H9 (cell line): ENCODE data around the gene OSBP2. TPM values are rescaled to one million over a fixed set of nuclear protein-coding genes. Genes with fewer than 3 reads are reported as not detected.

Experiments used
- DNase-seq: peaks from one replicate; pipeline ENCODE4 v3.0.0-alpha.2; 2017
- H2AFZ ChIP-seq: one replicate; pipeline ENCODE4 v1.6.1; 2013; ENCODE audit warnings: mild to moderate bottlenecking, low read length, control low read depth, moderate library complexity
- H2AK5ac ChIP-seq: 2 replicates; pipeline ENCODE4 v1.6.1; 2013; ENCODE audit warnings: low read length, control low read depth, mixed read lengths; ENCODE audit not compliant: insufficient read length
- H2BK120ac ChIP-seq: one replicate; pipeline ENCODE4 v1.6.1; 2013; ENCODE audit warnings: low read depth, mild to moderate bottlenecking, low read length, control low read depth, inconsistent platforms; ENCODE audit not compliant: poor library complexity, severe bottlenecking
- H2BK12ac ChIP-seq: 2 replicates; pipeline ENCODE4 v1.6.1; 2013; ENCODE audit warnings: low read length, control low read depth, mixed read lengths, low read depth; ENCODE audit not compliant: insufficient read length
- H2BK15ac ChIP-seq: 2 replicates; pipeline ENCODE4 v1.6.1; 2013; ENCODE audit warnings: low read depth, low read length, control low read depth
- H2BK20ac ChIP-seq: one replicate; pipeline ENCODE4 v1.6.1; 2013; ENCODE audit warnings: low read depth, mild to moderate bottlenecking, low read length, control low read depth, inconsistent platforms; ENCODE audit not compliant: poor library complexity, severe bottlenecking
- H2BK5ac ChIP-seq: 2 replicates; pipeline ENCODE4 v1.6.1; 2013; ENCODE audit warnings: low read length, control low read depth, mixed read lengths; ENCODE audit not compliant: insufficient read length
- H3K14ac ChIP-seq: 2 replicates; pipeline ENCODE4 v1.6.1; 2013; ENCODE audit warnings: low read length, control low read depth; ENCODE audit not compliant: insufficient read depth
- H3K18ac ChIP-seq: 2 replicates; pipeline ENCODE4 v1.6.1; 2013; ENCODE audit warnings: low read depth, mild to moderate bottlenecking, mixed read lengths, low read length, control low read depth; ENCODE audit not compliant: insufficient read length
- H3K23ac ChIP-seq: 2 replicates; pipeline ENCODE4 v1.6.1; 2013; ENCODE audit warnings: low read length, control low read depth, mixed read lengths, low read depth; ENCODE audit not compliant: insufficient read length
- H3K23me2 ChIP-seq: 2 replicates; pipeline ENCODE4 v1.6.1; 2013; ENCODE audit warnings: low read depth, mild to moderate bottlenecking, mixed read lengths, low read length, control low read depth; ENCODE audit not compliant: insufficient read length, poor library complexity, severe bottlenecking
- H3K27ac ChIP-seq: 2 replicates; pipeline ENCODE4 v1.5.1; 2013; ENCODE audit warnings: low read length, control low read depth, mixed read lengths, low read depth; ENCODE audit not compliant: insufficient read length
- H3K27me3 ChIP-seq: 2 replicates; pipeline ENCODE4 v1.6.1; 2013; ENCODE audit warnings: low read length, control low read depth, inconsistent platforms; ENCODE audit not compliant: insufficient read depth
- H3K4ac ChIP-seq: 2 replicates; pipeline ENCODE4 v1.6.1; 2013; ENCODE audit warnings: low read depth, mild to moderate bottlenecking, control low read depth, inconsistent platforms, low read length, moderate library complexity
- H3K4me1 ChIP-seq: 2 replicates; pipeline ENCODE4 v1.6.1; 2013; ENCODE audit warnings: low read length, control low read depth, inconsistent platforms; ENCODE audit not compliant: insufficient read depth
- H3K4me2 ChIP-seq: 2 replicates; pipeline ENCODE4 v1.6.1; 2013; ENCODE audit warnings: low read length, control low read depth, mixed read lengths; ENCODE audit not compliant: insufficient read length, insufficient read depth
- H3K56ac ChIP-seq: 2 replicates; pipeline ENCODE4 v1.6.1; 2013; ENCODE audit warnings: low read depth, mild to moderate bottlenecking, mixed read lengths, low read length, control low read depth; ENCODE audit not compliant: insufficient read length
- H3K79me1 ChIP-seq: 2 replicates; pipeline ENCODE4 v1.6.1; 2013; ENCODE audit warnings: low read depth, mild to moderate bottlenecking, moderate library complexity, low read length, control low read depth, inconsistent platforms; ENCODE audit not compliant: insufficient read depth, poor library complexity, severe bottlenecking
- H3K79me2 ChIP-seq: 2 replicates; pipeline ENCODE4 v1.6.1; 2013; ENCODE audit warnings: low read length, control low read depth, inconsistent platforms; ENCODE audit not compliant: insufficient read depth
- H3K9ac ChIP-seq: 2 replicates; pipeline ENCODE4 v1.6.1; 2013; ENCODE audit warnings: low read length, control low read depth, mixed read lengths; ENCODE audit not compliant: insufficient read length; ENCODE audit errors: extremely low read depth
- H3K9me3 ChIP-seq: one replicate; pipeline ENCODE4 v1.6.1; 2013; ENCODE audit warnings: low read depth, low read length, inconsistent platforms; ENCODE audit not compliant: control insufficient read depth
- H3T11ph ChIP-seq: one replicate; pipeline ENCODE4 v1.6.1; 2013; ENCODE audit warnings: mild to moderate bottlenecking, low read length, control low read depth, inconsistent platforms
- H4K20me1 ChIP-seq: one replicate; pipeline ENCODE4 v1.6.1; 2013; ENCODE audit not compliant: control insufficient read depth, insufficient read length, insufficient read depth
- H4K5ac ChIP-seq: 2 replicates; pipeline ENCODE4 v1.6.1; 2013; ENCODE audit warnings: low read depth, mild to moderate bottlenecking, mixed read lengths, low read length, control low read depth; ENCODE audit not compliant: insufficient read length
- H4K8ac ChIP-seq: replicated peaks from 2 replicates; pipeline ENCODE4 v1.6.1; 2013; ENCODE audit warnings: low read length, control low read depth, mixed read lengths, low read depth; ENCODE audit not compliant: insufficient read length
- H4K91ac ChIP-seq: 2 replicates; pipeline ENCODE4 v1.6.1; 2013; ENCODE audit warnings: low read depth, mild to moderate bottlenecking, moderate library complexity, mixed read lengths, low read length, control low read depth; ENCODE audit not compliant: insufficient read length
- H3K27ac Mint-ChIP-seq, 3 experiments: 2 replicates in 2 of 3; 3 replicates in 1 of 3; pipeline ENCODE4 v1.8.0; 2020 to 2021; ENCODE audit warnings: mixed read lengths in 3 of 3, mild to moderate bottlenecking in 1 of 3, moderate library complexity in 1 of 3
- H3K27me3 Mint-ChIP-seq: 2 replicates; pipeline ENCODE4 v1.8.0; 2021; ENCODE audit warnings: low read depth, mild to moderate bottlenecking, moderate library complexity, mixed read lengths
- H3K36me3 Mint-ChIP-seq, 3 experiments: 2 replicates in 2 of 3; 3 replicates in 1 of 3; pipeline ENCODE4 v1.8.0; 2020 to 2021; ENCODE audit warnings: low read depth in 3 of 3, mixed read lengths in 3 of 3; ENCODE audit not compliant: insufficient read depth in 1 of 3
- H3K4me1 Mint-ChIP-seq, 2 experiments: 2 replicates each; pipeline ENCODE4 v1.8.0; 2020; ENCODE audit warnings: mixed read lengths in 2 of 2
- H3K4me3 Mint-ChIP-seq, 2 experiments: 2 replicates in 1 of 2; 3 replicates in 1 of 2; pipeline ENCODE4 v1.8.0; 2020 to 2021; ENCODE audit warnings: mild to moderate bottlenecking in 2 of 2, mixed read lengths in 2 of 2, moderate library complexity in 1 of 2
- H3K9me3 Mint-ChIP-seq, 2 experiments: 2 replicates in 1 of 2; 3 replicates in 1 of 2; pipeline ENCODE4 v1.8.0; 2020; ENCODE audit warnings: mild to moderate bottlenecking in 2 of 2, mixed read lengths in 2 of 2, moderate library complexity in 1 of 2
- WGBS: extraction: QIAGEN DNeasy Blood & Tissue Kit; methylation state at CpG from one replicate; pipeline ENCODE4 v1.1.7; 2013; ENCODE audit warnings: missing lambda C conversion rate, low lambda C conversion rate, mixed read lengths; ENCODE audit not compliant: insufficient read length; ENCODE audit errors: extremely low coverage; 5-methylcytosine and 5-hydroxymethylcytosine counted together
- total RNA-seq: library from RNA; stranded (reverse); gene quantifications from 2 replicates; pipeline ENCODE4 v1.2.1, GENCODE V29; 2021
- TF ChIP-seq, protein P1 (sequence below): fragments of 200-600 bp; sonication (generic); conservative IDR thresholded peaks from 3 replicates; pipeline ENCODE4 v1.8.0; 2021; ENCODE audit warnings: antibody characterized with exemption, mild to moderate bottlenecking

OSBP2 gene
- total RNA-seq, 1 experiment from 2014 or later: 3.4 TPM

- Mint-ChIP-seq H3K36me3 (peaks cover 69 to 94% (median 86%) of the 10 kb centered on the region in 3 experiments), H3K27me3 (no peaks in the 10 kb centered on the region), H3K27ac (no peak overlapping the region), H3K9me3 (no peaks in the 10 kb centered on the region), H3K4me1 (no peaks in the 10 kb centered on the region), H3K4me3 (no peak overlapping the region)
- Histone ChIP-seq H3K56ac (no peak overlapping the region), H2BK15ac (no peak overlapping the region), H3K4ac (no peak overlapping the region), H3K4me2 (no peak overlapping the region), H3K23me2 (no peaks in the 10 kb centered on the region), H3K14ac (no peak overlapping the region), H2BK120ac (no peak overlapping the region), H3T11ph (no peak overlapping the region), H4K8ac (no peak overlapping the region), H3K79me1 (no peaks in the 10 kb centered on the region), H3K4me1 (no peaks in the 10 kb centered on the region), H4K91ac (no peak overlapping the region), H3K23ac (no peak overlapping the region), H2BK12ac (no peak overlapping the region), H2AK5ac (no peak overlapping the region), H3K27ac (no peak overlapping the region), H2BK5ac (no peak overlapping the region), H2AFZ (no peak overlapping the region), H4K5ac (no peak overlapping the region), H4K20me1 (no peaks in the 10 kb centered on the region), H3K79me2 (no peaks in the 10 kb centered on the region), H3K9ac (no peak overlapping the region), H3K9me3 (no peaks in the 10 kb centered on the region), H3K27me3 (no peaks in the 10 kb centered on the region), H2BK20ac (no peak overlapping the region), H3K18ac (no peak overlapping the region)
- DNase-seq: no peak
- WGBS: no CpG with 5 or more reads among the region's 11 CpGs
- TF ChIP-seq, protein P1, sequence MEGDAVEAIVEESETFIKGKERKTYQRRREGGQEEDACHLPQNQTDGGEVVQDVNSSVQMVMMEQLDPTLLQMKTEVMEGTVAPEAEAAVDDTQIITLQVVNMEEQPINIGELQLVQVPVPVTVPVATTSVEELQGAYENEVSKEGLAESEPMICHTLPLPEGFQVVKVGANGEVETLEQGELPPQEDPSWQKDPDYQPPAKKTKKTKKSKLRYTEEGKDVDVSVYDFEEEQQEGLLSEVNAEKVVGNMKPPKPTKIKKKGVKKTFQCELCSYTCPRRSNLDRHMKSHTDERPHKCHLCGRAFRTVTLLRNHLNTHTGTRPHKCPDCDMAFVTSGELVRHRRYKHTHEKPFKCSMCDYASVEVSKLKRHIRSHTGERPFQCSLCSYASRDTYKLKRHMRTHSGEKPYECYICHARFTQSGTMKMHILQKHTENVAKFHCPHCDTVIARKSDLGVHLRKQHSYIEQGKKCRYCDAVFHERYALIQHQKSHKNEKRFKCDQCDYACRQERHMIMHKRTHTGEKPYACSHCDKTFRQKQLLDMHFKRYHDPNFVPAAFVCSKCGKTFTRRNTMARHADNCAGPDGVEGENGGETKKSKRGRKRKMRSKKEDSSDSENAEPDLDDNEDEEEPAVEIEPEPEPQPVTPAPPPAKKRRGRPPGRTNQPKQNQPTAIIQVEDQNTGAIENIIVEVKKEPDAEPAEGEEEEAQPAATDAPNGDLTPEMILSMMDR: no peak
These were observed 246.7 kb downstream of the OSBP2 start for GRCh38 chr22:30941363-30941740.
